GM18519 (cell line): ENCODE results near the gene SARS2.
"Not testable (repeated sequence)": the region's sequence is repeated elsewhere in the genome, so short reads cannot be mapped to it uniquely, and the experiment has no call there.

Experiments
- ATAC-seq: cut with Tn5 transposase; IDR thresholded peaks from one replicate; pipeline ENCODE4 v1.9.1; 2021; ENCODE audit warnings: mild to moderate bottlenecking, moderate library complexity; ENCODE audit not compliant: unreplicated experiment, low FRiP score

The SARS2 gene

DNA sequence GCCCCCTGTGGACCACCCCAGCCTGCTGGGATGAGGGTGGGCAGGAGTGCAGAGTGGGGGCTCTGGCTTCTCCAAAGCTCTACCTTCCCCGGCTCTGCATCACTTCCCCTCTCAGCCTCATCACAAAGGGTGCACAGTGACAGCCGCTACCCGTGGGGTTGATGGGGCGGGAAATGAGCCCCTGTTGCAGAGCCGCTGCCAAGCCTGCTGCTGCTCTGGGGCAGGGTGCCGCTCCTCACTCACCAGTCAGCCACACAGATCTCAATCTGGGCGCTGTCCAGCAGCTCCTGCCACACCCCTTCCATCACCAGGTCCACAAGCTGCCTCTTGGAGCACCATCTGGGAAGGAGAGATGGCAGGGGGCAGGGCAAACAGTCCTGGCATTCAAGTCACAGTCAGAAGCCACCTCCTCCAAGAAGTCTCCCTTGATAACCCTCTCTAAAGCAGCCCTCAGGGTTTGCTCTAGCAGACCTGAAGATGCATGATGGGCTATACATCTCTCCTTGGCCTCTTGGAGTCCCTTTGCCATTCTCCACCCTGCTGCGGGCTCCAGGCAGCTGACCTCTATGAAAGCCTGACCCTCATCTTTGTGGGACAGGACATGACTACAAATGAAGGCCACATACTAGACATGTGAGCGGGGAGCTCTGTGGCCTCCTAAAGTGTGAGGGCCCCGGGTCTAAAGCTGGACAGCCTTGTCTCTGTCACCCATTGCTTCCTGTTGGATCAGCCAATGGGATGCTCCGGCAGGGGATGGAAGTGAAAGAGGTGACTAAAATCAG lies 15.9 kb upstream of the SARS2 start:
- ATAC-seq = no peak

DNA sequence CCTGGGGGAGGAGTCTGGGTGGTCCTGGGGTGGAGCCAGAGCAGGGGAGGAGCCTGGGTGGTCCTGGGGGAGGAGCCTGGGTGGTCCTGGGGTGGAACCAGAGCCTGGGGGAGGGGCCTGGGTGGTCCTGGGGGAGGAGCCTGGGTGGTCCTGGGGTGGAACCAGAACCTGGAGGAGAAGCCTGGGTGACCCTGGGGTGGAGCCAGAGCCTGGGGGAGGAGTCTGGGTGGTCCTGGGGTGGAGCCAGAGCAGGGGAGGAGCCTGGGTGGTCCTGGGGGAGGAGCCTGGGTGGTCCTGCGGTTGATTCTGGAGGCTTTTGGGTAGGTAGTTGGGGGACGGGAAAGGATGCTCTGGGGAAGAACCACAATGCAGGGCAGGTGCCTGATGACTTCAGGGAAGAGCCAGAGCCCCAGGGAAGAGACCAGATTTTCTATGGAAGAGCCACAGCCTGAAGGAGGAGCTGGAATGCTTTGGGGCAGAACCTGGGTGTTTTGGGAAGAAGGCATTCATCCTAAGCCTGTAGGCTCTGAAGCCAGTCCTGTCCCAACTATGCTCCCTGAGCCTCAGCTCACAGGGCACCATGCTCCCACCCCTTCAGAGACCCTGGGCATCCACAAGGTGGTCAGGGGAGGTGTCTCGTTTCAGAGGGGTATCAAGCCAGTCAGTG lies 15.1 kb upstream of the SARS2 start:
- ATAC-seq = no peak

DNA sequence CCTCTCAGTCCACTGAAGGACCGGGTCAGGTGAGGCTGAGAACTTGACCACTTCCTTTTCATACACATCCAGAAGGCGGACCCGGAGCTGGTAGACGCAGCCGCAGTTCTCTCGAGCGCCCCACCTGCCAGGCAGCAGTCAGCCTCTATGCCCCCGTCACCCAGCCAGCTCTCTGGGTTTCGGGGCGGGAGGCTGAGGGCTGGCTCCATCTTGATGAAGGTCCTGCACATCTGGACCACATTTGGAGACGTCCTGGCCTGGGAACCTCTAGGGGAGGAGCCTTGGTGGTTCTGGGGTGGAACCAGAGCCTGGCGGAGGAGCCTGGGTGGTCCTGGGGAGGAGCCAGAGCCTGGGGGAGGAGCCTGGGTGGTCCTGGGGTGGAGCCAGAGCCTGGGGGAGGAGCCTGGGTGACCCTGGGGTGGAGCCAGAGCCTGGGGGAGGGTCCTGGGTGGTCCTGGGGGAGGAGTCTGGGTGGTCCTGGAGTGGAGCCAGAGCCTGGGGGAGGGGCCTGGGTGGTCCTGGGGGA lies 14.5 kb upstream of the SARS2 start:
- ATAC-seq = no peak

DNA sequence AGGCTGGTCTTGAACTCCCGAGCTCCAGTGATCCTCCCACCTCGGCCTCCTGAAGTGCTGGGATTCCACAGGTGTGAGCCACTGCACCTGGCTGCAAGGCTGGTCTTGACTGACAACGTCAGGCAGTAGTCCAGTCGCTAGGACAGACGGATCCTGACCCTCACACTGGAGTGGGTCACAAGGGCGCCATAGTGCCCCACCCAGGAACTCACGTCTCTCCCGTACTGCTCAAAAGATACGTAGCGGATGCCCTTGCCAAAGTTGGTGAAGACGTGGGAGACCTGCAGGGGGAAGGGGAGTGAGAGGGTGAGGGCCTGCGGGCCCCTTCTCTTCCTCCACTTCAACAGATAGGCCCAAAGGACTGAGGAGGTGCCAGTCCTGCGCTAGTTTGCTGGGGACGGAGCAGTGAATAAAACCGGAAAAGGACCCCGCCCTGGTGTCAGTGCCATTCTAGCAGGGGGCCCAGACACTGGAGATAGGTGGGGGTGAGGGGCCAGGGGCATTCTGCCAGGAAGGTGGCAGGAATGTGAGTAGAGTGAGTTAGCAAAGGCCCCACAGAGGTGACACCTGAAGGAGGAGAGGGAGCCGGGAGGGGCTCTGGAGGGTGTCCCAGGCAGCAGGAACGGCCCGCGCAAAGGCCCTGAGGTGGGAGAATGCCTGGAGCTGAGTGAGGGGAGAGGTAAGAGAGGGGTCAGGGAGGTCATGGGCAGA lies 12.1 kb upstream of the SARS2 start:
- ATAC-seq = no peak

DNA sequence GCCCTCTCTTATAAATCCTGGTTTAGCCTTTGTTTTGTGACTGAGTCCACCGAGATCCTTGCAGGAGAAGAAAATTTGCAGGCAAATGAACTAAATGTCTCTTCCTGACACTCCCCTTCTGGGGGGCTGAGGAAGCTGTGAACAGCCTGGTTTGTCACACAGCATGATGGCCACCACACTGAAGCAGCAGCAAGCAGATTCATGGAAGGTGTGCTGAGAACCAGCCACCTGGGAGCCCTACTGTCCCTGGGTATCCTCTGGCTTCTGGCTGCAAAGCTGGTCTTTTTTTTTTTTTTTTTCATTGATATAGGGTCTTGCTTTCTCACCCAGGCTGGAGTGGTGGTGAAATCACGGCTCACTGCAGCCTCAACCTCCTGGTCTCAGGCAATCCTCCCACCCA lies 11.4 kb upstream of the SARS2 start:
- no peak for ATAC-seq

DNA sequence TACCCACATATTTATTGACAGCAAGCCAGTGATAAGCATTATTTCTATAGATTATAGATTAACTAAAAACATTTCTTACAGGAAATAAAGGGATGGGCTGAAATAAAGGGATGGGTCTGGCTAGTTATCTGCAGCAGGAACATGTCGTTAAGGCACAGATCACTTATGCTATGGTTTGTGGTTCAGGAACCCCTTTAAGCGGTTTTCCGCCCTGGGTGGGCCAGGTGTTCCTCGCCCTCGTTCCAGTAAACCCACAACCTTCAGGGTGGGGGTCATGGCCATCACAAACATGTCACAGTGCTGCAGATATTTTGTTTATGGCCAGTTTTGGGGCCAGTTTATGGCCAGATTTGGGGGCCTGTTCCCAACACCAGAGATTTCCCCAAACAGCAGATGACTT lies 10.9 kb upstream of the SARS2 start:
- ATAC-seq = not testable (repeated sequence)

DNA sequence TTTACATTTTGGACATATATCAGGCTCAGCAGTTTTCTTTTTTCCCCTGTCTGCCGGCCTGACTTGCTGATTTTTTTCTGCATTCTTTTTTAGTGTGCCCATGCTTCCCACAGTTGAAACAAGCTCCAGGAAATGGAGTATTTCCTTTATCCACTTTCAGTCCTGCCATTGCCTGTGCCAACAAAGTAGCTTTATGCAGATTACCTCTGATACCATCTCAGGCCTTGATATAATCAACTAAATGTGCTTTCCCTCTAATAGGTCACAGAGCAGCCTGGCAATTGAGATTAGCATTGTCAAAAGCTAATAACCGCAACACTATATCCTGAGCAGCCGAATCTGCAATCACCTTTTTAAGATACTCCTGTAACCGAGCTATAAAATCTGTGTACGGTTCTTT lies 9.4 kb upstream of the SARS2 start:
- no peak for ATAC-seq

DNA sequence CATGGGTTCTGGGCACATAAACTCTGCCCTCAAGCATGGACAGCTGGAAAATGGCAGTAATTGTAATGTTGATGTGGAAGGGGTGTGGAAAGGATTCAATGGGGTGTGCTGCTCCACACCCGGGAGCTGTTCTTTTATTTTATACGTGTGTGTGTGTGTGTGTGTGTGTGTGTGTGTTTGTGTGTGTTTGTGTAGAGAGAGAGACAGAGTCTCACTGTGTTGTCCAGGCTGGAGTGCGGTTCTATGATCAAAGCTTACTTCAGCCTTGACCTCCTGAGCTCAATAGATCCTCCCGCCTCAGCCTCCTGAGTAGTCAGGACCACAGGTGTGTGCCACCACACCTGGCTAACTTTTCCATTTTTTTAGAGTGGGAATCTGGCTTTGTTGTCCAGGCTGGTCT lies 3.0 kb upstream of the SARS2 start:
- ATAC-seq = no peak

DNA sequence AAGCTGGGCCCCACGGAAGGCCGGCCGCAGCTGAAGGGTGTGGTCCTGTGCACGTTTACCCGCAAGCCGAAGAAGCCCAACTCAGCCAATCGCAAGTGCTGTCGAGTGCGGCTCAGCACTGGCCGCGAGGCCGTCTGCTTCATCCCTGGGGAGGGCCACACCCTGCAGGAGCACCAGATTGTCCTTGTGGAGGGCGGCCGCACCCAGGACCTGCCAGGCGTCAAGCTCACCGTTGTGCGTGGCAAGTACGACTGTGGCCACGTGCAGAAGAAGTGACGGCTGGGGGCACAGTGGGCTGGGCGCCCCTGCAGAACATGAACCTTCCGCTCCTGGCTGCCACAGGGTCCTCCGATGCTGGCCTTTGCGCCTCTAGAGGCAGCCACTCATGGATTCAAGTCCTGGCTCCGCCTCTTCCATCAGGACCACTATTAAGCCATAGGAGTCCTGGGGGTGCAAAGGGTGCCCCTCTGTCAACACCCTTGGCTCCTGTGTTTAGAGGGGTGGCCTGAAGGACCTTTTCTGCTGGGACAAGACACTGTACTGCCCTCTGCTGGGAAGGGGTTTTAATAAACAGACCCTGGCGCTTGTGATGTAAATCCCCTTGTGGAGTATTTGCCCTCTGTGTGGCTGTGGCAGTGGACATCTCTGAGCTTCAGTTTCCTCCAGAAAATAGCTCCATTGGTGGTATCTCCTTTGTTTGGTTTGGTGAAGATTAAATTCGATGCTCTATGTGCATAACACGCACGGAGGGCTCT lies 2.0 kb upstream of the SARS2 start:
- no peak for ATAC-seq

DNA sequence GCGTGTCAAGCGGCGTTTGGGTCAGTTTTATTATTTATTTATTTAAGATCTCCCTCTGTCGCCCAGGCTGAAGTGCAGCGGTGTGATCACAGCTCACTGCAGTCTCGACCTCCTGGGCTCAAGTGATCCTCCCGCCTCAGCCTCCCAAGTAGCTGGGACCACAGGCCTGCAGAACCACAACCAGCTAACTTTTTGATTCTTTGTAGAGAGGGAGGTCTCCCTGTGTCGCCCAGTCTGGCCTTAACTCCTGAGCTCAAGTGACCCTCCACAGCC lies 894 bp upstream of the SARS2 start:
- ATAC-seq = no peak

DNA sequence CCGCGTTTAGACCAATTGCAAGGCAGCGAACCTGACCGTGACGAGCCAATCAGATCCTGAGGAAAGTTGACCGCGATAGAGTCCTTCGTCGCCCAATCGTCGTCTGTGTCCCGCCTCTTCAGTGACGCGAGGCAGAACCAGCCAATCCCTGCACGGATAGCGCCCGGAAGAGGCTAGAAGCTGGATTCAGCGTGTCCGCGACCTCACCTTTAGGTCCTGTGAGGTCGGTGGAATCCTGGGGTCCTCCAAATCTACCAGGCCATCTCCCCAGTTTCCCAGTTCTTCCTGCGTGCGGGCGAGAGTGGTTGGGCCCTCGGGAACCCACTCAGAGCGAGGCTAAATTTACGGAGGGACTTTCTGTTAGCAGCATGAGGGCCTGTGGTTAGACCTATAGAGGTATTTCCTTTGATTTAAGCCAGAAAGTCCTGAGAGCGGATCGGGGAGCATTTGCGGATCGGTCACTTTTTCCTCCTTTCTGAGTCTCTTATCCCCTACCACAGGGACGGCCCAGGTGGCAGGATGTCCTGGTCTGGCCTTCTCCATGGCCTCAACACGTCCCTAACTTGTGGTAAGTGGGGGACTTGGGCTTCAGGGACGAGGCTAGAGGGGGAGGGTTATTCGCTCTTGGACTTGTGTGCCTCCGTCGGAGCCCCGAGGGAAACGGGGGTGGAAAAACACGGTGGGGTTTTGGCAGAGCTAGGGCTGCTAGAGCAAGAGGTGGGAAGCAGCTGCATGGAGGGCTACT lies 385 bp upstream of the SARS2 start, which contains the start of gene MRPS12:
Gene MRPS12 (plus strand): TSS at position 169 of the 745 bp plus-strand sequence. CDS start 351 bp downstream, at position 520.
- ATAC-seq = peak; percentile 78

DNA sequence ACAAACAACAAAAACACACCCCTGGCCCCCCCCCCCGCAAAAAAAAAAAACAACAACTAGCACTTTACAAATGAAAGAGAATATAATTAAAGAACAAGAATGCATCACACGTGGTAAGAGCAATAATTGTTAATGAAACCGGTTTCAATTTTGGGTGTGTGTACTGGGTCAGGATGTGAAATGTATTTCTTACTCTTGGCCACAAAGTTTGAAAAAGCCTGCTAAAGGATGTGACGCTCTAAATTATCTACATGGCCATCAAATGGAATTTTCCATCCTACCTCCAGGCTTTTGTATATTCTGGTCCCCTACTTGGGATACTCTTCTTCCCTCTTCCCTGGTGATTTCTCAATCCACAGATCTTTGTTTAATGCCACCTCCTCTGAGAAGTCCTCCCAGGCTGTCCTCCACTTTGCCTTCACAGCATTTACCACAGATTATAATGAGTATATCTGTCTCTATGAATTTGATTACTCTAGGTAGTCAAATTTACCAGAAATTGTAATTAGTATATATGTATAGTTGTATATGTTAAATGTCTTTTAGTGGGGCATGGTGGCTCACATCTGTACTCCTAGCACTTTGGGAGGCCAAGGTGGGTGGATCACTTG lies 2.1 kb downstream of the SARS2 start:
- ATAC-seq = no peak

DNA sequence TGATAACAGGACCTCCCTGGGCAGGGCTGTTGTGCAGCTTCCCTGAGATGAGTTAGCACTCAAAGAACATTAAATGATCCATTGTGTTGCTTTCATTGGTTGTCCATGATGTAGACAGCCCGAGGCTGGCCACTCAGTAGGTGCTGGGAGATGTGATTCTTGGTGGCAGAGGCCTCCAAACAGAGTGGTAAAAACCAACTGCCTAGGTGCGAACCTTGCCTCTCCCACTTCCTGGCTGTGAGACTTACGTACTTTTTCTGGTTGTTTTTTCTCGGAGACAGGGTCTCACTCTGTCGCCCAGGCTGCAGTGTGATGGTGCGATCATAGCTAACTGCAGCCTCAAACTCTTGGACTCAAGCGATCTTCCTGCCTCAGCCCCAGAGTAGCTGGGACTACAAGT lies 6.2 kb downstream of the SARS2 start:
- no peak for ATAC-seq

DNA sequence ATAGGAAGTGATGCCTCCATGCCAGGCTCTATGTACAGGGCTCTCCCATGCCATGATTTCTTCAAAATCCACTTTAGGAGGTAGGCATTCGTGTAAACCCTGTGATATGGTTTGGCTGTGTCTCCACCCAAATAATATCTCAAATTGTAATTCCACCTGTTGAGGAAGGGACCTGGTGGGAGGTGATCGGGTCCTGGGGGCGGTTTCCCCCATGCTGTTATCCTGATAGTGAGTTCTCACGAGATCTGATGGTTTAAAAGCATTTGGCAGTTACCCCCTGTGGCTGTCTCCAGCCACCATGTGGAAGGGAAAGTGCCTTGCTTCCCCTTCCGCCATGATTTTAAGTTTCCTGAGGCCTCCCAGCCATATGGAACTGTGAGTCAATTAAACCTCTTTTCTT lies 8.1 kb downstream of the SARS2 start:
- ATAC-seq = no peak

DNA sequence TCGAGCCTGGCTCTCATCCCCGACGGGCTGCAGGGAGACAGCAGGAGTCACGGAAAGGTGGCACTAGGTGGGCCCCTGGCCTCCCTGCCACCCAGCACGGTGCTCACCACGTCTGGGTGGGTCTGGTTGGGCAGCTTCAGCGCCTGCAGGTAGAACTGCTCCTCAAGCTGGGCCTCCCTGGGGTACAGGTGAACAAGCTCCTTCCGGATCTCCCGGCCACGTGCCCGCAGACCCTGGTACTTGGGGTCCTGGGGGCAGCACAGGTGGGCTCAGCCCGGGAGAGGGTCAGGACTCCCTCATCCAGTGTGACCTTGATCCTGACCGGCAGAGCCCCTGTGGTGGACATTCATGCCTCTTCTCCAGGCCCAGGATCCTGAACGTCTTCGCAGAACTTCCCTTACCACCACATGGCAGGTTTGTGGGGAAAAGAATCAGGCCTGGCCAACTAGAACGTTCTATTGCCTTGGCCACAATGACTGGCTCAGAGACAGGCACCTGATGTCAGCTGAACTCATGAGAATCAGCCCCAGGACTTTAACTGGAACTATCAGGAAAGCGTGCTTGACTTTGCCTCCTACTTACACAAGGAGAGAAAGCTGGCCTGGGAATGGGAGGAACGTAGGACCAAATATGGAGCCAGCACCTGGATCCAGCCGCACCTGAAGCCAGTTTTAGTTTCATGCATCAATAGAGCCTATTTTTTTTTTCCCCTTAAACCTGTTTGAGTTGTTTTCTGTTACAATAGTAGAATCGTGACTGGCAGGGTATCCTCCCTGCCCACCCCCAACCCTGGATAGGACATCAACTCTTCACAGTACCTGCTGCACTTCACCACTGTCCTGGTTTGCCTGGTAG lies 8.9 kb downstream of the SARS2 start:
- ATAC-seq = no peak

DNA sequence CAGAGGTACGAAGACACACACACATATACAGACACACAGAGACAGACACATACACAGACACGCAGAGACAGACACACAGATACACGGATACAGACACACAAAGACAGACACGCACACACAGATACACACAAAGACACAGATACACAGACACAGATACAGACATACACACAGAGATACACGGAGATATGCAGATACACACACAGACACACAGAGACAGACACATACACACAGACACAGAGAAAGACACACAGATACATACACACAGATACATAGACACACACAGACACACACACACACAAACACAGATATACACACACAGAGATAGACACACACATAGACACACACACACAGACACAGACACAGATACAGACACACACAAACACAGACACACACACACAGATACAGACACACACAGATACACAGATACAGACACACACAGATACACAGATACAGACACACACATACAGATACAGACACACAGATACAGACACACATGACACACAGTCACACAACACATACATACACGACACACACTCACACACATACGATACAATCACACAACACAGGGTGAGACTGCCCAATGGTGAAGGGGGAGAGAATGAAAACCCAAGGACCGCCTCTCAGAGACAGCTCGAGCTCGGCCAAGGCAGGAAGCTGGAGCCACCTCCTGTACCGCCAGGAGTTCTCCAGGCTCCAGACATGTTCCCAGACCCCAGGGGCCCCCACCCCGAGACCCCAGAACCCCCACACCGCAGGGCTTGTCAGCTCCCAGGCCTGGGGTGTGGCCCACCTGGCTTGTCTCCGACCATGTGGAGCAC lies 9.8 kb downstream of the SARS2 start:
- ATAC-seq = no peak

DNA sequence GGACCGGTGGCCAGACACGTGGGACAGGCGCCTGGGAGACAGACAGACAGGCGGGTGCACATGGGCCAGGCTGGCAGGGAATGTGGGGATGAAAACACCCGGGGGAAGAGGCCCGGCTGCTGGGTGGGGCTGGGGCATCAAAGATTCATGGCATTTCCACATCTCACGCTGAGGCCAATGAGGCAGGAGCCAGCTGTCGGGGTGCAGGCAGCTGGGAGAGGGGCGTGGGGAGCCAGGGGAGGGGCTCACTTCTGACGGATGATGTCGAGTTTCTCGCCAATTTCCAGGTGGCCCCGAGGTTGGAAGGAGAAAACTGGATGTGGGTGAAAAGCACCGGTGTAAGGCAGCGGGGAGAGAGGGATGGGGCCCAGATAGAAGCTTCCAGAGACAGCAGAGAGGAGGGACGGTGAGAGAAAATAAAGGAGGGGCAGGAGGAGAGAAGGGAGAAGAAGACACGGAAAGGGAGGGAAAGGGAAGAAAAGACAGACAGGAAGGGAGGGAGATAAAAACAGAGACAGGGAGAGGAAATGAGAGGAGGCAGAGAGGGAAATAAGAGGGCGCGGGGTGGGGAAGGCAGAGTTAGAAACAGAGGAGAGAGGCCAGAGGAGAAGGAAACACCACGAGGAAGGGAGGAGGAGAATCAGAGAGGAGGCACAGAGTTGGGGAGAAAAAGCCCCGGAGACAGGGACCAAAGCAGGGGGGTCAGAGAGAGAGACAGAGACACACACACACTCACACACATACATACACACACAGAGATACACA lies 10.5 kb downstream of the SARS2 start:
- ATAC-seq = no peak
